GM12891 (cell line): ENCODE results near the gene MUC20.
A peak's percentile ranks its signal among the peaks of the same experiment; 100 is the strongest.
"Not testable (repeated sequence)": the region's sequence is repeated elsewhere in the genome, so short reads cannot be mapped to it uniquely, and the experiment has no call there.

ENCODE experiments used
- DNase-seq: peaks from one replicate; pipeline ENCODE4 v3.0.0; 2011; ENCODE audit warnings: low spot score; ENCODE audit not compliant: insufficient read length
- FAIRE-seq: peaks from 2 replicates; lab custom pipeline; 2011; peaks lifted over from hg19 to GRCh38; lab: Jason Lieb, UNC
- PAX5 ChIP-seq: IDR thresholded peaks from 2 replicates; pipeline ENCODE4 v1.6.1; 2011; ENCODE audit warnings: low read length, moderate library complexity, mild to moderate bottlenecking; ENCODE audit not compliant: insufficient read depth, severe bottlenecking
- POLR2A ChIP-seq: IDR thresholded peaks from 2 replicates; pipeline ENCODE4 v1.6.1; 2011; ENCODE audit warnings: low read depth, low read length, control low read depth
- POLR2AphosphoS5 ChIP-seq: IDR thresholded peaks from 2 replicates; pipeline ENCODE4 v1.6.1; 2011; ENCODE audit warnings: low read depth, low read length, control low read depth
- POU2F2 ChIP-seq: IDR thresholded peaks from 2 replicates; pipeline ENCODE4 v1.6.1; 2011; ENCODE audit warnings: low read depth, mild to moderate bottlenecking, control low read depth, low read length, moderate library complexity
- SPI1 ChIP-seq: IDR thresholded peaks from 2 replicates; pipeline ENCODE4 v1.6.1; 2011; ENCODE audit warnings: low read depth, low read length, control low read depth
- TAF1 ChIP-seq: IDR thresholded peaks from 2 replicates; pipeline ENCODE4 v1.6.1; 2011; ENCODE audit warnings: low read depth, low read length, control low read depth

Gene MUC20

GRCh38 chr3:195746346-195746745 lies 25.6 kb downstream of the MUC20 start:
- FAIRE-seq: no peak
- DNase-seq: no peak
- TF ChIP-seq POLR2AphosphoS5 (no peak), TAF1 (no peak)

DNA sequence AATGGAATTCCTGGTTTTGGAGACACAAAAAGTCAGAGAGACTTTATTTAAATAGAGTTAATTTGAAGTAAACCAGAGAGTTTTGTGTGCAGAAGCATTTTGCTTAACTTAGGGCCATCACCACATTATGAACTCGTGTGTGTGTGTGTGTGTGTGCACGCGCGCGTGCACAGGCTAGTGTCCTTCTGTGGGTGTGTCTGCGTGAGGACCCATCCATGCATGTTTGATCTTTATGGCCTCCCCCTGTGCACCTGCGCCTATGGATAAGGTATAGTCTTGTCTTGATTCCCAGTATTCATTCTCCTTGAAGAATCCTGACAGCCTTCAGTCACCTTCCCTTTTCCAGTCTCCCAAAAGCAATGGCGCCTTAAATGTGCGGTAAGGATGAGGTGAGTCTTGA lies 26.0 kb downstream of the MUC20 start:
- no peak for FAIRE-seq
- no peak for DNase-seq
- TF ChIP-seq POLR2AphosphoS5: no peak
- no peak for TF ChIP-seq PAX5
- TF ChIP-seq TAF1: no peak
- no peak for TF ChIP-seq POLR2A
- no peak for TF ChIP-seq POU2F2
- no peak for TF ChIP-seq SPI1

DNA sequence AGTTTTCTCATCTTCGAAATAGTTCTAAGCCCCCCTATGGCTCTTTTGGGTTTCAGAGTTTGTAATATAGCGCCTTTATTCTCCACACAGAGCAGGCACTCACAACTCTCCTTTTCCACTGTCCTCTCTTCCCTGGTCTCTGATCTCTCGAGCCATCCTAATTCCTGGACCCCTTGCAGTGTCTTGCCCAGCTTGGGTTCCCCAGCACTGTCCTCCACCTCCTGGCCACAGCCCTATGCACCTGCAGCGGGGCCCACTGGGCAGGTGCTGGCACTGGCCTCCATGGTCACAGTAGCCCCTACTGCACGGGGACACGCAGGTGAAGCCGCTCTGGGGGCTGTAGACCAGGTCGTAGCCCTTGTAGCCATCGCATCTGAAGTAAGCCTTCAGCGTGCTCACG lies 27.9 kb downstream of the MUC20 start:
- FAIRE-seq (no peak), DNase-seq (no peak)
- TF ChIP-seq TAF1 (no peak), POU2F2 (no peak), POLR2AphosphoS5 (no peak), SPI1 (no peak), PAX5 (no peak), POLR2A (no peak)

- peak; percentile 75 for FAIRE-seq
- DNase-seq: not testable (repeated sequence)
Observed at GRCh38 chr3:195749101-195749500, 28.3 kb downstream of the MUC20 start.

DNA sequence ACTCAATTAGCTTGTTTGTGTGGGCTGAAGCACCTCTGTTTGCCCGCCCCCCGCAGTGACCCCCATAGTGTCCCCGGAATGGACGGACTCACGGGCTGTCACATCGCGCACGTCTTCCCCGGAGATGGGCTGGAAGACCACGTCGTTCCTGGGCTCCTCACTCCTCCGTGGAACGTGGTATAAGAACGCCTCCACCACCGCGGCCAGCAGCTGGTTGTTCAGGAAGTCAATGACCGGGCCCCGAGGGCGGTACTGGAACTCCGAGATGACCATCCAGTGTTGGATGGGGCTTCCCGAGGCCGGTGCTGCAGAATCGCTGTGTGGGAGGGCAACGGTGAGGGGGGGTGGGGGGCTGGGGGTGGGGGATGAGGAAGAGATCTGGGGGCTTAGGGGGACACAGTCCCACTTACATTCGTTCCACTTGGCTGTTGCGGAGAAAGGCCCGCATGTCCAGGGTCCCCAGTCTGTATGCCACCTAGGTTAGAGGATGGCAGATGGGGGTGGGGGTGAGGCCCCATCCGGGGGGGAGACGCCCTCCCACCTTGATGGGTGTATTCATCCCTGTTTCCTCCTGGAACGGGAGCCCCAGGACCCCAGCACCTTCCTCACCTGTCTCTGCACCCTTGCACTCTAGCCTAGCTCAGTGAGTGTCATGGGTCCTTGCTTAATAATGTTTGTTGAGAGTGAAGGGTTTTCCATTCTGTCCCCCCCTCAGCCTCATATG lies 30.2 kb downstream of the MUC20 start:
- FAIRE-seq (no peak), DNase-seq (no peak)
- TF ChIP-seq POLR2AphosphoS5 (no peak), PAX5 (no peak), POLR2A (no peak), POU2F2 (no peak), TAF1 (no peak), SPI1 (no peak)

DNA sequence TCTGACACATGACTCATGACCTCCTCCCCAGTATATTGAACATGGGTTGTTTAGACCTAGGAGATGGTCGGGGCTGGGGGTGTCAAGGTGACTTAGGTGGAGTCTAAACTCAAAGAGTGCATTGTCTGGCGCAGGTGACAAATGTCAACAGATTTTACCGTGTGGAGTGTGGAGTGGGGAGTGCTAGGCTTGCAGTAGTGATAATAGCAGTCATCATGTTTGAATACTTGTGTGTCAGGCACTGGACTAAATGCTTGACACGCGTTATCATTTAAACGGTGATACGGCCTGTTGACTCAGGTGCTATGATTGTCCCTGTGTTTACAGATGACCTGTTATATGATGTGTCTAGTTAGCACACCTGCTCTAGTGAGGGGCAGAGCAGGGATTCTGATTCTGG lies 30.8 kb downstream of the MUC20 start:
- no peak for FAIRE-seq
- no peak for TF ChIP-seq POLR2A
- no peak for TF ChIP-seq TAF1
- TF ChIP-seq POU2F2: no peak
- no peak for TF ChIP-seq POLR2AphosphoS5
- no peak for TF ChIP-seq PAX5
- no peak for DNase-seq

DNA sequence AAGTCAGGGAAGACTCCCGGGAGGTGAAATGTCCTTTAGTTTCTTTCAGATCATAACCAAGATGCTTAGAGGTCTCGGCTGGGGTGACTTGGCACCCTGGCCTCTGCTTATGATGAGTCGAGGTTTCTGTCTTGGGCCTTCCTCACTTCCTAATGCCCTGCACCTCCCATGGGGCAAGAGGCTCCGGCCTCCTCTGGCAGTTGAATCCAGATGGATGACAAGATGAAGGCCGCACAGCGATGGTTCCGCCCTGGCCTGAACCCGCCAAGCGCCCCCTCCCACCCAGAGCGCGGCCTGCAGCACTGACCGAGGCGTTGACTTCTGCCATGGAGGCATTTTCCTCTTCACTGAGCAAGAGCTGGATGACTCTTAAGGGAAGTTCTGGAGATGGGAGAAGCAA lies 31.3 kb downstream of the MUC20 start:
- TF ChIP-seq TAF1 (no peak), POLR2A (no peak), POU2F2 (no peak), PAX5 (no peak), SPI1 (no peak), POLR2AphosphoS5 (no peak)
- no peak for FAIRE-seq
- DNase-seq: no peak

DNA sequence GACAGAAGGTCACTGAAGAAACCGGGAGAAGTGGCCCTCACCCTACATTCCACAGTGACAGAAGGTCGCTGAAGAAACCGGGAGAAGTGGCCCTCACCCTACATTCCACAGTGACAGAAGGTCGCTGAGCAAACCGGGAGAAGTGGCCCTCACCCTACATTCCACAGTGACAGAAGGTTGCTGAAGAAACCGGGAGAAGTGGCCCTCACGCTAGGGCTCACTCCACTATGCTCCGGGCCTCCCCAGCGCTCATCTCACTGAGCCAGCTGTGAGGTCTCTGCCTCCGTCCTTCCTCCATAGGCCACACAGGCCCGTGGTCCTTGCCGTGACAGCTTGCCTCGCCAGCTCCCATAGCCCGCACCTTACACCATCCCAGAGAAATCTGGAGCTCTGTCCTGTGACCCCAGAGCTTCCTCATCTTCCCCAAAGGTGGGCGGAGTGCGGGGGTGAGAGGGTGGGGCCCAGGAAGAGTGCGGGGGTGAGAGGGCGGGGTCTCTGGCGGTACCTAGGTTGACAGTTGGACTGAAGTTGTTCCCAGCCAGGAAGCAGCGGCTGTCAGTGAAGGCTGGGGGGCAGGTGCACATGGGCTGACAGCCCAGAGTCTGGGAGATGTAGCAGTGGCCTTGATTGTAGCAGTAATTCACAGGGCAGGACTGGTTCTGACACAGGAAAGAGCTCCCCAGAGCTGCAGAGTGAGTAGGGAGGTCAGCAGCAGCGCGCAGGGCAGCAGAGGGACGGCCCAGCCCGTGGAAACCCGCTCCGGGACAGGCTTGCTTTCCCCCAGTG lies 32.0 kb downstream of the MUC20 start:
- no peak for DNase-seq
- TF ChIP-seq SPI1 (no peak), TAF1 (no peak), POLR2A (no peak), POU2F2 (no peak), PAX5 (no peak), POLR2AphosphoS5 (no peak)
- FAIRE-seq: no peak

GRCh38 chr3:195753581-195753980 lies 32.8 kb downstream of the MUC20 start:
- FAIRE-seq: no peak
- no peak for TF ChIP-seq SPI1
- no peak for TF ChIP-seq TAF1
- no peak for TF ChIP-seq PAX5
- TF ChIP-seq POLR2A: no peak
- TF ChIP-seq POU2F2: no peak
- no peak for TF ChIP-seq POLR2AphosphoS5
- no peak for DNase-seq

DNA sequence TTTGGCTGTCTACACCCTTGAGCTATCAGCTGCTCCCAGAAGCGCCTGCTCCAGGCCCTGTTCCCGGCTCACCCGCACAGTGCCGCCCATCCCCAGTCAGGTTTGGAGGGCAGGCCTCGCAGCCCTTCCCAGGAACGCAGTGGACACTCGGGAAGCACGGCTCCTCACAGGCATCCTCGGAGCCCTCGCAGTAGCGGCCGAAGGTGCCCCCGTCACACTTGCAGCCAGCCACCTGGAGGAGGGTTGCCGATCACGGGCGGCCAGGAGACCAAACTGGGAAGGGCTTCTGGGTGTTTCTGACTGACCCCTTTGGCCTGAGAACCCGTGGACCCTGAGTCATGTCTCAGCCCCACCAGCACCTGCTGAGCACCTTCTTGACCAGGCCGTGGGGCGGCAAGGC lies 33.4 kb downstream of the MUC20 start:
- TF ChIP-seq PAX5 (no peak), TAF1 (no peak), POU2F2 (no peak), POLR2AphosphoS5 (no peak), SPI1 (no peak), POLR2A (no peak)
- DNase-seq (no peak), FAIRE-seq (no peak)
